Adrenal gland (tissue), 12 donors: ENCODE results near the gene HADHB. TPM values are rescaled to one million over a fixed set of nuclear protein-coding genes. Genes with fewer than 3 reads are reported as not detected.

Source experiments
- DNase-seq, 7 donors: peaks; one replicate each; pipeline ENCODE4 v3.0.0-alpha.2; 2019 to 2020
- H3K27ac ChIP-seq, 5 donors: fragments of 200-600 bp; sonication (generic) in 4 of 5; 1 replicate in 3 of 5; 2 replicates in 2 of 5; pipeline versions ENCODE4 v1.5.1 to v1.8.0; 2016 to 2020; ENCODE audit warnings: mild to moderate bottlenecking in 1 of 5
- H3K27me3 ChIP-seq: fragments of 200-600 bp; 2 replicates; pipeline ENCODE4 v1.8.0; 2021
- H3K36me3 ChIP-seq, 2 donors: fragments of 200-600 bp; replicated peaks in 1 of 2; 1 replicate in 1 of 2; 2 replicates in 1 of 2; pipeline versions ENCODE4 v1.5.1 to v1.8.0; 2018 to 2022
- H3K4me1 ChIP-seq, 2 donors: fragments of 200-600 bp; replicated peaks in 1 of 2; 1 replicate in 1 of 2; 2 replicates in 1 of 2; pipeline versions ENCODE4 v1.5.1 to v1.8.0; 2018 to 2021
- H3K4me3 ChIP-seq, 4 donors: fragments of 200-600 bp; sonication (generic) in 3 of 4; one replicate each; pipeline ENCODE4 v1.5.1; 2016 to 2018
- H3K9me3 ChIP-seq, 3 donors: fragments of 200-600 bp; sonication (generic) in 1 of 3; replicated peaks in 1 of 3; 1 replicate in 2 of 3; 2 replicates in 1 of 3; pipeline versions ENCODE4 v1.5.1 to v1.8.0; 2016 to 2021
- POLR2A ChIP-seq, 2 donors: fragments of 450-650 bp; IDR thresholded peaks; one replicate each; pipeline ENCODE4 v1.6.1; 2017; ENCODE audit warnings: antibody characterized with exemption in 2 of 2, mild to moderate bottlenecking in 2 of 2, moderate library complexity in 1 of 2
- WGBS, 4 donors: extraction: QIAGEN DNeasy Blood & Tissue Kit in 2 of 4; methylation state at CpG; one replicate each; pipeline versions ENCODE4 v1.1.5 to v1.1.7; 2013 to 2017; 5-methylcytosine and 5-hydroxymethylcytosine counted together
- intact Hi-C, 2 donors: fragments of 100-400 bp; cut with DNase I; formaldehyde crosslinking; loops; one replicate each; pipeline versions ENCODE4 v1.14.1 to v1.15.0; 2022 to 2023
- polyA plus RNA-seq, 3 donors: library from polyadenylated mRNA; stranded (reverse); fragments of 200-250 nt in 2 of 3; fragments of 350-450 nt in 1 of 3; fragmentation: Illumina TruSeq in 1 of 3; extraction: RNeasy Lipid Tissue Mini Kit (QIAGEN cat#74804) in 1 of 3; gene quantifications; one replicate each; pipeline ENCODE4 v1.2.3, GENCODE V29; 2013 to 2014
- total RNA-seq, 9 donors: library from RNA; depleted of rRNA in 4 of 9; stranded (reverse); fragments of >200 nt in 4 of 9; fragments of 120-200 nt in 1 of 9; fragmentation: NEBNext Ultra II Directional in 1 of 9; extraction: Animal tissue kit (Norgen Biotek cat#: 25700) in 1 of 9; gene quantifications; one replicate each; pipeline versions ENCODE4 v1.1.0 to v1.2.4, GENCODE V29; 2013 to 2023
- TF ChIP-seq, protein P1 (sequence below), 6 experiments: fragments of 450-650 bp in 4 of 6; fragments of 200-600 bp in 2 of 6; sonication (generic) in 1 of 6; IDR thresholded peaks; 1 replicate in 5 of 6; 2 replicates in 1 of 6; pipeline versions ENCODE4 v1.5.1 to v1.8.0; 2016 to 2021; ENCODE audit warnings: antibody characterized with exemption in 6 of 6, mild to moderate bottlenecking in 2 of 6, moderate library complexity in 1 of 6
- donor health status: healthy with polysubstance abuse.
- donor health status: Bipolar disorder and iron deficiency.
- donor health status: DM: yes; HTN: yes; CAD: no.
- donor health status: DM: no; HTN: no; CAD: no.
- donor health status: DM: no; HTN: no; CAD: no.
- donor health status: DM: yes; HTN: yes; CAD: no.

HADHB gene
- total and polyA plus RNA-seq, 12 donors: 69.6 to 496 (median 364) TPM

DNA sequence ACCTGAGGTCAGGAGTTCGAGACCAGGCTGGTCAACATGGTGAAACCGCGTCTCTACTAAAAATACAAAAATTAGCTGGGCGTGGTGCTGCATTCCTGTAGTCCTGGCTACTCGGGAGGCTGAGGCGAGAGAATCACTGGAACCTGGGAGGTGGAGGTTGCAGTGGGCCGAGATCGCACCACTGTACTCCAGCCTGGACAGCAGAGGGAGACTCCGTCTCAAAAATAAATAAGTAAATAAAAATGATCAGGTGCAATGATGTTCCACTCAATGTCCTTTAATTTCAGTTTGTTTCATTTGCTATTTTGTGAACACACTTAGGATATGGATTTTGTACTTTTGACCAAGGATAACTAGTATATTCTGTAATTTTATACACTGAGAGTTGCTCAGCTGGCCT lies 9.7 kb upstream of the HADHB start:
- Histone ChIP-seq H3K27ac (no peak overlapping the region), H3K4me3 (no peak overlapping the region), H3K4me1 (peaks cover 0 to 17% of the 10 kb centered on the region in 2 donors), H3K27me3 (no peaks in the 10 kb centered on the region), H3K36me3 (peaks cover 0 to 80% of the 10 kb centered on the region in 2 donors), H3K9me3 (no peaks in the 10 kb centered on the region)
- no peak for TF ChIP-seq POLR2A (IDR thresholded peaks at IDR 0.05)
- TF ChIP-seq, protein P1, sequence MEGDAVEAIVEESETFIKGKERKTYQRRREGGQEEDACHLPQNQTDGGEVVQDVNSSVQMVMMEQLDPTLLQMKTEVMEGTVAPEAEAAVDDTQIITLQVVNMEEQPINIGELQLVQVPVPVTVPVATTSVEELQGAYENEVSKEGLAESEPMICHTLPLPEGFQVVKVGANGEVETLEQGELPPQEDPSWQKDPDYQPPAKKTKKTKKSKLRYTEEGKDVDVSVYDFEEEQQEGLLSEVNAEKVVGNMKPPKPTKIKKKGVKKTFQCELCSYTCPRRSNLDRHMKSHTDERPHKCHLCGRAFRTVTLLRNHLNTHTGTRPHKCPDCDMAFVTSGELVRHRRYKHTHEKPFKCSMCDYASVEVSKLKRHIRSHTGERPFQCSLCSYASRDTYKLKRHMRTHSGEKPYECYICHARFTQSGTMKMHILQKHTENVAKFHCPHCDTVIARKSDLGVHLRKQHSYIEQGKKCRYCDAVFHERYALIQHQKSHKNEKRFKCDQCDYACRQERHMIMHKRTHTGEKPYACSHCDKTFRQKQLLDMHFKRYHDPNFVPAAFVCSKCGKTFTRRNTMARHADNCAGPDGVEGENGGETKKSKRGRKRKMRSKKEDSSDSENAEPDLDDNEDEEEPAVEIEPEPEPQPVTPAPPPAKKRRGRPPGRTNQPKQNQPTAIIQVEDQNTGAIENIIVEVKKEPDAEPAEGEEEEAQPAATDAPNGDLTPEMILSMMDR (IDR thresholded peaks at IDR 0.05): peak in 3 of 6 experiments; percentile 16 to 27 (median 24)
- peak in 1 of 7 donors; percentile 31 for DNase-seq
- intact Hi-C loops: no loop called here
- 86 to 95% (median 93%) methylated on average over 9 of the region's 9 CpGs for WGBS, 4 donors

DNA sequence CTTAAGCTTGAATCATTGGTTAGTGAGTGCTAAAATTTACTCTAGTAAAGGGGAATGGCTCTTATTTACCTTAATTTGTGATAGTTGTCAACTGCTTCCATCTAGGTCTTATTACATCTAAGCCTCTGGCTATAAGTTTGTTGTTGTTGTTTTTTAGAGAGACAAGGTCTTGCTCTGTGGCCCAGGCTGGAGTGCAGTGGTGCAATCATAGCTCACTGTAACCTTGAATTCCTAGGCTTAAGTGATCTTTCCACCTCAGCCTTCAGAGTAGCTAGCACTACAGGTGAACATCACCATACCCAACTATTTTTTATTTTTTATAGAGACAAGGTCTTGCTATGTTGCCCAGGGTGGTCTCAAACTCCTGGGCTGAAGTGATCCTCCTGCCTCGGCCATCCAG lies 6.9 kb upstream of the HADHB start:
- no peak for DNase-seq
- Histone ChIP-seq H3K4me3 (no peak overlapping the region), H3K27me3 (no peaks in the 10 kb centered on the region), H3K4me1 (peaks cover 2 to 45% of the 10 kb centered on the region in 2 donors), H3K27ac (no peak overlapping the region), H3K36me3 (peaks cover 0 to 52% of the 10 kb centered on the region in 2 donors), H3K9me3 (no peaks in the 10 kb centered on the region)
- TF ChIP-seq, protein P1 (IDR thresholded peaks at IDR 0.05): no peak
- TF ChIP-seq POLR2A (IDR thresholded peaks at IDR 0.05): no peak
- 79 to 100% (median 89%) methylated on average over 1 of the region's 1 CpG for WGBS, 4 donors
- intact Hi-C loops: no loop called here

DNA sequence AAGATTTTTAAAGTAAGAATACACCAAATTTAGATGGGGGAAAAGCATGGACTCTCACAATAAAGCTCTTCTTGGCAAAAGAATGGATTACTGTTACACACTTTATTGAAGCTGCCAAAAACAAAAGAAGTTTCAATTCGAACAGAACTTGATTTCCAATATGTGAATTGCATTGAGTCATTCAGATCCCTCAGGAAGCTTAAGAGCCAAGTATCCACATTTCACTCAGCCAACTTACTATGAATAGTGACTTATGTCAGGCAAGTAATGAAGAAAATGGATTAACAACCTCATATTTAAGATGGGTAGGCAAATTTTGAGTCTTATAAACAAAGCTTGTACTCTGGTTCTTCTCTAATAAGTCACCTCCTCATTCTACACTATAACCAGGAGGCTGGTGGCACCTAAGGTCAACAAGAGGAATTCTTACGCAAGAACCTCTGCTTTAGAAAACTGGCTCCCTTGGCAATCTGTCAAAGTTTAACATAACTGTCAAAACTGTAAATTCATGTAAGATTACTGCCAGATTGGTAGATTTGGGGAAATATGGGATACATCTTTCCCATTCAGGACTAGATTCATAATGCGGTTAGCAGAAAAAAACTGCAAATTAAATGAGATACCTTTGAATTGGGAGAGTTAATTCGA lies 6.3 kb upstream of the HADHB start:
- no peak for TF ChIP-seq POLR2A (IDR thresholded peaks at IDR 0.05)
- TF ChIP-seq, protein P1 (IDR thresholded peaks at IDR 0.05): no peak
- no peaks in the 10 kb centered on the region for H3K27me3 ChIP-seq
- DNase-seq: peak in 1 of 7 donors; percentile 34
- H3K4me3 ChIP-seq: no peak overlapping the region
- H3K9me3 ChIP-seq: no peaks in the 10 kb centered on the region
- intact Hi-C loops: no loop called here
- peaks cover 7 to 50% of the 10 kb centered on the region in 2 donors for H3K4me1 ChIP-seq
- H3K27ac ChIP-seq: no peak overlapping the region
- WGBS, 4 donors: 70 to 81% (median 73%) methylated on average over 4 of the region's 4 CpGs
- peaks cover 0 to 47% of the 10 kb centered on the region in 2 donors for H3K36me3 ChIP-seq

DNA sequence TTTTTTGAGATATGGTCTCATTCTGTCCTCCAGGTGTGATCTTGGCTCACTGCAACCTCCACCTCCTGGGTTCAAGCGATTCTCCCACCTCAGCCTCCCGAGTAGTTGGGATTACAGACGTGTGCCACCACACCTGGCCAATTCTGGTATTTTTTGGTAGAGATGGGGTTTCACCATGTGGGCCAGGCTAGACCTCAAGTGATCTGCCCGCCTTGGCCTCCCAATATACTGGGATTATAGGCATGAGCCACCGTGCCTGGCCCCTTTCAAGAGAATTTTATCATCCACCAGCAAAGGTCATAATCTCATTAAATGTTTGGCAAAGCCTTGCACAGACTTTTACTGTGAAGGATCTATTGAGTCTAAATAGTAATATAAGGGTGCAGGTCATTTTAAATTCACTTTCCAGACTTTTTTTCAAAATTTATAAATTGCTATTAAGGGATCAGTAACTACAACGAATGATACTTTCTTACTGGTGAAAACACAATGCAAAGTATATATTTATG lies 2.8 kb upstream of the HADHB start:
- TF ChIP-seq, protein P1 (IDR thresholded peaks at IDR 0.05): no peak
- peaks cover 0 to 15% of the 10 kb centered on the region in 2 donors for H3K36me3 ChIP-seq
- peaks cover 20 to 70% of the 10 kb centered on the region in 2 donors for H3K4me1 ChIP-seq
- H3K27ac ChIP-seq: no peak overlapping the region
- DNase-seq: no peak
- no peaks in the 10 kb centered on the region for H3K9me3 ChIP-seq
- intact Hi-C loops: loop anchor here (10.0 kb wide), 3 partner anchors 53 to 493 kb away; no protein-coding TSS in a partner anchor
- H3K4me3 ChIP-seq: peak overlapping the region in 1 of 4 donors; percentile 74
- no peaks in the 10 kb centered on the region for H3K27me3 ChIP-seq
- WGBS, 4 donors: 74 to 79% (median 78%) methylated on average over 6 of the region's 6 CpGs
